Skeletal muscle satellite cell (primary cell): ENCODE data around the gene PLEKHG3.

ENCODE experiments used
- H3K27me3 ChIP-seq: 2 replicates; pipeline ENCODE4 v1.7.0; 2013; ENCODE audit warnings: low read length; ENCODE audit not compliant: control insufficient read depth, insufficient read depth
- H3K36me3 ChIP-seq: 2 replicates; pipeline ENCODE4 v1.7.0; 2013; ENCODE audit warnings: mild to moderate bottlenecking, control low read depth, low read length; ENCODE audit not compliant: insufficient read depth
- H3K4me1 ChIP-seq: 2 replicates; pipeline ENCODE4 v1.7.0; 2013; ENCODE audit warnings: low read length; ENCODE audit not compliant: control insufficient read depth, insufficient read depth
- H3K4me2 ChIP-seq: 2 replicates; pipeline ENCODE4 v1.7.0; 2013; ENCODE audit warnings: mild to moderate bottlenecking, low read length
- H3K4me3 ChIP-seq: 2 replicates; pipeline ENCODE4 v1.7.0; 2013; ENCODE audit warnings: low read length
- H3K9ac ChIP-seq: 2 replicates; pipeline ENCODE4 v1.7.0; 2013; ENCODE audit warnings: mild to moderate bottlenecking, low read depth, low read length, moderate library complexity
- H3K9me3 ChIP-seq: replicated peaks from 2 replicates; pipeline ENCODE4 v1.7.0; 2013; ENCODE audit warnings: mild to moderate bottlenecking, control low read depth, low read length

PLEKHG3 gene

GRCh38 chr14:64711039-64711438, 6.8 kb downstream of the PLEKHG3 start:
- peaks cover 9% of the 10 kb centered on the region for H3K4me1 ChIP-seq
- no peaks in the 10 kb centered on the region for H3K27me3 ChIP-seq
- peaks cover 3% of the 10 kb centered on the region for H3K9me3 ChIP-seq
- H3K4me3 ChIP-seq, result no peak overlapping the region
- H3K9ac ChIP-seq, result no peak overlapping the region
- no peaks in the 10 kb centered on the region for H3K36me3 ChIP-seq
- H3K4me2 ChIP-seq, result no peak overlapping the region

DNA sequence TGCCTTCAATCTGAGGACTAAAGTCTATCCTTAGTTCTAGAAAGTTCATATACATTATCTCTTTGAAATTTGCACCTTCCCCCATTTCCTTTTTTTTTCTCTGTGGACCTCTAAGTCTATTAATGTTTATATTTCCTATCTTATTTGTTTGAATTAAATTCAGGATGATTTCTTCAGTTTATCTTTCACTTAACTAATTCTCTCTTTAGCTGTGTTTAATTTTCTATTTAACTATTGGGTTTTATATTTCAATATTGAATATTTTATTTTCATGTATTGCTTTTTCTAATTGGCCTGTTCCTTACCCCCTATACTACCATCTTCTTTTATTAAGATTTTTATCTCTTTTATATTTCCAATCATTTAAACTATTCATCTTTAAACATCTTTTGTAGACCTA, 9.5 kb downstream of the PLEKHG3 start:
- no peaks in the 10 kb centered on the region for H3K36me3 ChIP-seq
- H3K9me3 ChIP-seq, result peaks cover 3% of the 10 kb centered on the region
- H3K4me1 ChIP-seq, result no peaks in the 10 kb centered on the region
- no peaks in the 10 kb centered on the region for H3K27me3 ChIP-seq
- no peak overlapping the region for H3K9ac ChIP-seq
- H3K4me3 ChIP-seq, result no peak overlapping the region
- H3K4me2 ChIP-seq, result no peak overlapping the region

DNA sequence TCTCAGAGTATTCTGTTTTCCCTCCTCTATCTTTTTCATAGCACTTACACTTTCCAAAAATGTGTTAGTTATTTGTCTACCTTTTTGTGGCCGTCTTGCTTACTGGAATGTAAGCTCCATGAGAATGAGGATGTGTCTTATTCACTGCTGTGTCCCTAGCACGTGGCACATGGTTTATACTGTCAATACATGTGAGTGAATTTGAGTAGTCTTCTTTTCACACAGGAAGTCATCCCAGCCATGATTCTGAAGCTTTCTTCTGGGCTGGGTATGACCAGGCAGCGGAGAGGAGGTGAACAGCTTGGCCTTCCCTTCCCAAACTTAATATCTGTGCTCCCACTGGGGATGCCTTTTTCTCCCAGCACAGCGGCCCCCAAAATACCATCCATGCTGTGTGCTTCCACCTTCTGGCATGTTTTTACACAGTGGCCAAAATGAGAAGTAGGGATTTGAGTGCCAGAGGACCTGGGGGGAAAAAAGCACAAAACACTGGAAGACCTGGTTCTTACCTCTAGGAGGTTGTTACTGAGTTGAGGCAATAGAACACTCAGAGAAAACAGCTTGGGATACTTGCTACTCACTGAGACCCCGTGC, 10.3 kb downstream of the PLEKHG3 start:
- Histone ChIP-seq H3K4me2 (no peak overlapping the region), H3K9ac (no peak overlapping the region), H3K4me1 (no peaks in the 10 kb centered on the region), H3K9me3 (peaks cover 3% of the 10 kb centered on the region), H3K4me3 (no peak overlapping the region), H3K27me3 (no peaks in the 10 kb centered on the region), H3K36me3 (no peaks in the 10 kb centered on the region)

- Histone ChIP-seq H3K9ac (no peak overlapping the region), H3K4me2 (no peak overlapping the region), H3K27me3 (no peaks in the 10 kb centered on the region), H3K4me3 (no peak overlapping the region), H3K9me3 (peaks cover 3% of the 10 kb centered on the region), H3K4me1 (peaks cover 4% of the 10 kb centered on the region), H3K36me3 (no peaks in the 10 kb centered on the region)
These were observed 11.0 kb downstream of the PLEKHG3 start for GRCh38 chr14:64715146-64715627.

GRCh38 chr14:64715628-64716412, 11.6 kb downstream of the PLEKHG3 start:
- H3K4me2 ChIP-seq, result no peak overlapping the region
- peaks cover 4% of the 10 kb centered on the region for H3K4me1 ChIP-seq
- H3K36me3 ChIP-seq, result no peaks in the 10 kb centered on the region
- H3K4me3 ChIP-seq, result no peak overlapping the region
- H3K9ac ChIP-seq, result no peak overlapping the region
- no peaks in the 10 kb centered on the region for H3K27me3 ChIP-seq
- H3K9me3 ChIP-seq, result peaks cover 3% of the 10 kb centered on the region

DNA sequence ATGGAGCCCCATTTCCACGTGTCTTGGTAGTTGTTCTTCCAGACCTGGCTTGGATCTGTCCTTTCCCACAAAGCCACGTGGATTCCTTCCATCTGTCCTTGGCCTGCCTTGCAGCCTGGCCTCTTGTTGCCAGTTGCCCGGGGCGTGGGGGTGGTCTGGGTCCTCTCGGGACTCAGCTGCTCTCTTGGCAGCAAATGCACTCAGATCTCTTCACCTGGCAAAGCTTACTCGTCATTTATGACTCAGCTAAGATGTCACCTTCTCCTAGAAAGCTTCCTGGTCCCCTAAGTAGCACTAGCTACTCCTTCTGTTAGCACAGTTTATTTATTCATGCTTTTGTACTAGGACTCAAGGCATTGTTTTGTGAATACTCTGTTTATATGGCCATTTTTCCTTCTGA, 13.6 kb downstream of the PLEKHG3 start:
- Histone ChIP-seq H3K9me3 (peaks cover 3% of the 10 kb centered on the region), H3K4me2 (no peak overlapping the region), H3K4me3 (no peak overlapping the region), H3K4me1 (peaks cover 10% of the 10 kb centered on the region), H3K27me3 (no peaks in the 10 kb centered on the region), H3K36me3 (no peaks in the 10 kb centered on the region), H3K9ac (no peak overlapping the region)

DNA sequence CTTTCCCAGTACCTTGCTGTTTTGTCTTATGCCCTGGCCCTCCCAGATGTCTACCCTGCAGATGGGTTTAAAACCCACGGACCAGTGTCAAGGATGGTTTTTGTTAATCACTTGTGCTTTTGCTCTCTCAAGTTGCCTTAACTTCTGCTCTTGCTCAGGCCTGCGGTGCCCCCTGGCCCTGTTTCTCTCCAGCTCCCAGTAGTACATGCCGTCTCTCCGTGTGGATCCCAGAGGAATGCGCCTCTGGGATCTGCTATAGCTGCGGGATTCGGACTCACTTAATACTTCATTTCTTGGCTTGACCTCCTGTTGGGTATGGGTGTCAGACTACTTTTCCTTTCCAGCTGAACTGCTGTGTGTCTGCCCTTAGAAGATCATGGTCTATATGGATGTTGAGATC, 14.5 kb downstream of the PLEKHG3 start:
- Histone ChIP-seq H3K9ac (no peak overlapping the region), H3K9me3 (no peaks in the 10 kb centered on the region), H3K36me3 (no peaks in the 10 kb centered on the region), H3K4me2 (no peak overlapping the region), H3K4me1 (peaks cover 10% of the 10 kb centered on the region), H3K4me3 (no peak overlapping the region), H3K27me3 (no peaks in the 10 kb centered on the region)

DNA sequence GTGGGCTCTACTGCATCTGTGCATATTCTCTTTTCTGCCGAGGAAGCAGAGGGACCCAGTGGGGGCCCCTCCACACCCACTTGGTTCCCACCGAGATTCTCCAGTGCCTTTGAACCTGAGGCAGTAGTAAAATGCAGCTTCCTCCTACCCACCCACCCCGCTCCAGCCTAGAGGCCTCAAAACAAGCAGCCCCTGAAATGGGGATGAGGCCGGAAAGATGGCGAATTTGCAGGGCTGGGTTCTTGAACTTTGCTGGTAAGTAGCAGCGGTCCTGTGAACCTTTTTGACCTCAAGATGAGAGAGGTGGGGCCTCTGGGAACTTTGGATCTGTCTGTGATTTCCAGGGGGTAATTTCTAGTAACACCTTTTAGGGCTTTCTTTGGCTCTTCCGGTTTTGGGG, 15.4 kb downstream of the PLEKHG3 start:
- Histone ChIP-seq H3K4me2 (no peak overlapping the region), H3K9ac (no peak overlapping the region), H3K4me1 (peaks cover 10% of the 10 kb centered on the region), H3K27me3 (no peaks in the 10 kb centered on the region), H3K4me3 (no peak overlapping the region), H3K9me3 (no peaks in the 10 kb centered on the region), H3K36me3 (no peaks in the 10 kb centered on the region)

- Histone ChIP-seq H3K4me3 (no peak overlapping the region), H3K4me1 (peaks cover 10% of the 10 kb centered on the region), H3K9ac (no peak overlapping the region), H3K36me3 (no peaks in the 10 kb centered on the region), H3K4me2 (no peak overlapping the region), H3K9me3 (no peaks in the 10 kb centered on the region), H3K27me3 (no peaks in the 10 kb centered on the region)
These were observed 15.9 kb downstream of the PLEKHG3 start for GRCh38 chr14:64720131-64720576.

DNA sequence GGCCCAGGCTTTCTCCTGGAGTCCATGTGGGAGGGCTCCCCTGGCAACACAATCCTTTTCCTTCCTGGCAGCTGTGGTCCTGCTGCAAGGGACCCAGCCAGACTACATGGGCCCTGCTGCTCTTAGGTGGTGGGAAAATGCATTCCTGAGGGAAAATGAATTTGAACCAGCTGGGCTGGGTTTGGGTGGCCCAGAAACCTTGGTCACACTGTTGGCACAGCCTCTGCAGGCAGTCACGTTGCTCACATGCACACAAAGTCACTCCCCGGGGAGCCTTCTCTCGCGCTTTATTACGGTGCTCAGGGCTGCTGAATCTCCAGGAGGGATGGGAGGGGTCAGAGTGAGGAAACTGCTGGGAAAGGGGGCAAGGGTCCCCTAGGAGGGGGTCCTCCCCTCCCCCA, 17.2 kb downstream of the PLEKHG3 start:
- no peaks in the 10 kb centered on the region for H3K27me3 ChIP-seq
- H3K9ac ChIP-seq, result no peak overlapping the region
- no peaks in the 10 kb centered on the region for H3K36me3 ChIP-seq
- no peak overlapping the region for H3K4me3 ChIP-seq
- peaks cover 12% of the 10 kb centered on the region for H3K4me1 ChIP-seq
- H3K4me2 ChIP-seq, result no peak overlapping the region
- no peaks in the 10 kb centered on the region for H3K9me3 ChIP-seq

DNA sequence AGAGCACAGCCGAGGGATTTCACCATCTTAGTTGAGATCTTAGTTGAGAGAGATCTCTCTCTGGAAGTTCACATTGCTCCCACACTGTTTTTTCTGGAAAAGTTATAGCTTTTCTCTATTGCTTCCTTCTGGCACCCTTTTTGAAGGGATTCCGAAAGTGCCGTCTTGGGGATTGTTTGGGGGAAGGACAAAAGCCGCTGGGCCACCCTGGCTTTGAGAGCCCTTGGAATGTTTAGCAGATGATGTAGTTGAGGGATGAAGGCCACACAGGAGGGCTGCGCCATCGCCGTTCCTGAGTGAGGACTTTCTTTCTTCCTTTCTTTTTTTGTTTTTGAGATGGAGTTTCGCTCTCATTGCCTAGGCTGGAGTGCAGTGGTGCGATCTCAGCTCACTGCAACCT, 17.7 kb downstream of the PLEKHG3 start:
- Histone ChIP-seq H3K36me3 (no peaks in the 10 kb centered on the region), H3K4me2 (no peak overlapping the region), H3K9me3 (no peaks in the 10 kb centered on the region), H3K9ac (no peak overlapping the region), H3K4me3 (no peak overlapping the region), H3K4me1 (peaks cover 15% of the 10 kb centered on the region), H3K27me3 (no peaks in the 10 kb centered on the region)
